ENCODE measurements around the gene SMIM21.

SMIM21 gene

DNA sequence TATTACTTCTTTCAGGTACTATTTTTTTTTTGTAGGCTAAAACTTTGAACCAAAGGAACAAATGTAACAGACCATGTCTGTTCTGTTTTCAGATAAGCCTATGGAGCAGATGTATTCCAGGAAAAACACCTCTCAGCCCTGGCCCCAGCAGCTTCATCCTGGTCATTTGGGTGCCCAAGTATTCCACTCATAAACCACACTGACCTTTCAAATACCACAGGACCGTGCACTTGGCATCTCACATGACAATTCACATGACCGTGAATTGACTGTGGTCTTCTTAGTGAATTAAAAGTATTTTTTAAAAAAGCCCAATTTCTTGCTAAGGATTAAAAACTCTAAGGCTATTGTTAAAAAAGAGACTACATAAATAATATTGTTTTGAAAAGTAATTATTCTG lies 50.2 kb downstream of the SMIM21 start:
- DNase-seq (ENCODE audit: low read depth): no peak

DNA sequence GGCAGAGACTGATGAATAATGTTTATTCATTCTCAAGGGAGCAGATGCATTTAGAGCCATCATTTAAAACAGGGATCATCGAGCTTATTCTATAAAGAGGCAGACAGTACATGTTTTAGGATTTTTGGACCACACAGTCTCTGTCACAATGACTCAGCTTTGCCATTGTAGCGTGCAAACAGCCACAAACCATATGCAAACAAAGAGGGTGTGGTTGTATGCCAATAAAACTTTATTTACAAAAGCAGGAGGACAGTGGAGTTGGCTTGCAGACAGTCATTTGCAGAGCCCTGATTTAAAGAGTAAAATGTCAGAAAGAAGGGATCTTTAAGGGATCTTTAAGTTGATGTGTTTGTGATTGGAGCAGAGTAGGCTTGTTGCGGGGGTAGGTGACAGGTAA lies 51.5 kb downstream of the SMIM21 start:
- DNase-seq (ENCODE audit: low read depth): no peak

DNA sequence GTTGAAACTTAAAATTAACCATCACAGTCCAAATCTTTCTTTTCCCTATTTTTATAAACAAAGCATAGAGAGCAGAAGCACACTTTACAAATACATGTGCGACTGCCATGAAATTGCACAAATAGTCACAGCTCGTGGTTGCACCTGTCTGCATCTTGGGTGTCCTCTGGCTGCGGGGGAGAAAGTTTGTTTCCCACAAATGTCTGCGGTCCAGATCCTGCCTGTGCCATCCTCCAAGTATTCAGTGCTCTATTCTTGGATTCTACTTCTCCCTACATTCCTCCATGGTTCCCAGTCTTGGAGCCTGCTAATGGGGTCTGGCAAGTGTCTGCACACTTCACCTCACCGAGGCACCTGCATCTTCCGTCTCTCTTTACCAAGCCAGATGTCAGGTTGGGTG lies 52.2 kb downstream of the SMIM21 start:
- DNase-seq (ENCODE audit: low read depth): no peak

DNA sequence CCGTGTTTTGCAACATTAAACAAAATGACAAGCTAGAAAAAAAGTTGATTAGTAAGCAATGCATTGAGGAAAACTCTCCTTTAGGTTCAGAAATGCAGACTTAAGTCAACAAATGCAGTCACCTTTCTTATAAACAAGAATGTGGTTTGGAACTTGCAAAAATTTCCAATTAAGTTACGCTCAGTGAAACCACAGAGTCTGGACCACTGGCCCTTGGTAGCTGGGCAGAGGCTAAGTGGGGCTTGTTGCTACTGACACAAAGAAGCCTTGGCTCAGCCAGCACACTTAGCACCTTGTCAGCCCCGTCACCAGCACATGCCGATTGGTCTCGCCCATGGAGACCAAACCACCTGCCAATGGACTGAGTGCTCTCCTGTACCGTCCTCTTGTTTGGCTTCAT lies 53.0 kb downstream of the SMIM21 start:
- no peak for DNase-seq (ENCODE audit: low read depth)

DNA sequence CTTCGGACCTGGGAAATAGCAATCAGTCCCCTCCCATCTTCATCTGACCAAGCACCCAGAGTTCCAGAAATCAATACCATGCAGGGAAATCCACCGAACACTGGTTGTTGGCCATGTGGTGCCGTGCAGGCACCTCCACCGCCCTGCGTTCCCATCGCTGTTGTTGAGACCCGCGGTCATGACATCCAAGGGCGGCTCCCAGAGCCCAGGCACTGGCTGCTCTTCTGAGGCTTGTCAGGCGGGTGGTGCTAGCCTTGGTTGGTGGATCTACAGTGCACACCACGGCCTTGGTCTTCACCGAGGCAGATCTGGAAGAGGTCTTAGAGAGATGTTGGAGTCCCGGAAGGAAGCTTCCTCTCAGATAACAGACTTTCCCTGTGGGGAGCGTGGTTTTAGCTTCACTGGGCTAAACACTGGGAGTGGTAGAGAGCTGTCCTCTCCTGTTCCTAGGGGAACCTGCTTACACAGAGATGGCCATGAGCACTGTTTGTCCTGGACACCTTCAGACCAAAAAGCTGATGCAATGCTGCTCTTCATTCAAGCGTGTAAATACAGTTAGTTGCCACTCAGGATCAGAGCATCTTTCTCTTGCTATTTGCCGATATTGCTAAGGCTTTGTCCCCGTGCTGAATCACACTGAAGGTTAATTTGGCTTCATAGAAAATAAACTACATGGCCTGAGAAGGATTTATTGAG lies 58.3 kb downstream of the SMIM21 start:
- no peak for DNase-seq (ENCODE audit: low read depth)

DNA sequence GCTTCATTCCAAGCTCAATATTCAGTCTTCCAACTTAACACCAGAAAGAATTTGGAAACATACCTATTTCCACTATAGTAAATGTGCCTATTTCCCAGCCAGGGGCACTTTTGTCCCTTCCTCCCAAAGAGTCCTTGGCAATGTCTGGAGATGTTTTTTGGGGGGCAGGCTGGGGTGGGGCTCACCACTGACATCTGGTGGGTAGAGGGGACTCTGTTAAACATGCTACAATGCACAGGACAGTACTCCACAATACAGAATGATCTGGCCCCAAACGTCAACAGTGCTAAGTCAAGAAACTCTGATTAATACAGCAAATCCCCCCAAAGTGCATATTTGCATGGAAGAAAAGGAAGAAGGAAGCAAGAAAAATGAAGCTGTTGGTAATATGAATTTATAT lies 61.7 kb downstream of the SMIM21 start:
- no peak for DNase-seq (ENCODE audit: low read depth)

DNA sequence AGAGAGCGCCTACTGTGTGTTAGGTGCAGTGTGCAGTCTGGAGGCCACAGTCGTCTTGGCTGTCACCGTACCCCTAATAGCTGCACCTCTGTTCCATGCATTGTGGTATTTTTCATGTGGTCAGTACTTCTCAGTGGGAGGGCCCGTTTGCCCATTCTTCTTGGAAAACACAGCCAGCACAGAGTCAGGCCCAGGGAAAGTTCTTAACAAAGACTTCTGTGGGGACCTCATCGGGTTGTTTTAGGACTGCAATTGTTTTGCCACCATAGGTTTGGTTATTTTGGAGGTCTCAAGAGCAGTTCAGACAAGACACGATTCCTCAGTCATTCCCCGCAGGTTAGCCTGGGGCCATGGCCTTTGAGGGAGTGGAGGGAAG lies 62.3 kb downstream of the SMIM21 start:
- DNase-seq (ENCODE audit: low read depth): no peak

DNA sequence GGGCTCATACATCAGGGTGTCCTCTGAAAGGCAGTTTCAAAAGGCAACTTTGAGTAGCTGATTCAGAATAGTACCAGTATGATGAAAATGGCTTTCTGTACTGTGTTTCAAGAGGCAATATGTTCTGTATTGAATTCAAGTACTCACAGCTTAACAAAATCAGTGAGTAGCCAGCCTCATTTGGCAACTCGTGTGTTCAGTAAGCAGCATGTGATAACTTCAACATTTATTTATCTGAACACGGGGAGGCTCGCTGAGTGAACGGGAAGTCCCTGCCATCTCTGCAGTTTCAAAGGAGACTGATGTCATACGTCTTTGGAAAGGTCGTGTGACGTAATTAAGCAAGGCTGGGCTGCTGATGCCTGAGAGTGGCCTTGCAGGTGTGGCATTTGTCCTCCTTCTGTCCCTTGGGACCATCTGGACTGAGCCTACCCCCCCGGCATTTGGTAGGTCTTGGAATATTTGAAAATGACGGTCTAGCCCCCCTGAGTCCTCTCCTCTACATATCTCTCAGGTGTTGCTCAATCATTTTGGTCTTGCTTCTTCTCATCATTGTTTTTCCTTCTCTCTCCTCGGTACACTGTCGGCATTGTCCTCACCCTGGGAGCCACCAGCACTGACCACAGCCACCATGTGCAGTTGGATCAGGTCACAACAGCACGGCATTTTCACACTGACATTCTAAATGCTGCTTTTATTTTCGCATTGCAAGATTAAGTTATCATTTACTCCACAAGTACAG lies 62.8 kb downstream of the SMIM21 start:
- DNase-seq (ENCODE audit: low read depth): no peak

DNA sequence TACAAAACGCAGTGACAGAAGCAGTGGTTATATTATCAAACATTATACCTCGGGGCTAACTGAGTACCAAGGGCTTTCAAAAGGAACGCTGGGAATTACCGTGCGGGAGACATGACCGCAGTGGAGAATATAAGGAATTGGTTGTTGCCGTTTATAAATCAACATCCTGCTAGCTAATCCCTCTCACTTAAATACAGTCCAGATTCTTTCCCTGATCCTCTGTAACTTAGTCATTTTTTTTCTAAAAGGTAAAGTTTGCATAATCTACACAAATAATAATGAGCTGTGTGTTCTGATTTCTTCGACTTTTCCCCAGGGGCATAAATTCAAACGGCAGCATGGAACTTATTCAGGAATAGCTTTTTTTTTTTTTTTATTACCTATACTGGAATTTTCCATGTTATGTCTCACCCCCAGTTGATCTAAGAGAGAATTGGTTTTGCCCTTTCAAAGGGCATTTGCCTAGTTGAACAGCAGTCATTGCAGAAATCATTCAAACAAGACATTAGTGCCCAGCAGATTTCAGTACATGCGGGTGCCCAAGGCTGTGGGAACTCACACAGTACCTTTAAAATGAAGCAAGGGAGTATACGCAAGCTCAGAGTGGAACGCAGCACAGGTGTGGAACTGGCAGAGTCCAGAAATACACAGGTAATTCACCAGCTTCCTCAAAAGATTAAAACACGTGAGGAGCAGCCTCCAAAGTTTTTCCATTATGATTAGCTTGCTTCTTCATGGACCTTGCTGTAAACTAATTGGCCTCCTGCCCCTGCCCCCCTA lies 63.9 kb downstream of the SMIM21 start:
- no peak for DNase-seq (ENCODE audit: low read depth)

DNA sequence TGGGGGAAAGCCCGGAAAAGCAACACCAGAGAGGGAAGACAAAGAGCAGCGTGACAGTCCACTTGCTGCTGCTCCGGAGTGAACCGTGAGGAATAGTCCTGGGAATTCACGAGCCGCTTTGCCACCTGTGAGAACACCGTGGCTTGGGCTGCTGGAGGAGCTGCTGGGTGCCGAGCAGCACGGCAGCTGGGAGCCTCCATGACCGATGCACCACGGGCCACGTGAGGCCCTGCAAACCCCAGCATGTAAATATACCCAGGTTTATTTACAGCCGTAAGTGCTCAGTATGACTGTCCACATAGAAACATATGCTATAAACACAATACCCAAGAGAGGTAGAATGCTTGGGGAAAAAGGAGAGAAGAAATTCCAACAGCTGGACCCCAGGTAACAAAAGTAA lies 65.1 kb downstream of the SMIM21 start:
- DNase-seq (ENCODE audit: low read depth): no peak

DNA sequence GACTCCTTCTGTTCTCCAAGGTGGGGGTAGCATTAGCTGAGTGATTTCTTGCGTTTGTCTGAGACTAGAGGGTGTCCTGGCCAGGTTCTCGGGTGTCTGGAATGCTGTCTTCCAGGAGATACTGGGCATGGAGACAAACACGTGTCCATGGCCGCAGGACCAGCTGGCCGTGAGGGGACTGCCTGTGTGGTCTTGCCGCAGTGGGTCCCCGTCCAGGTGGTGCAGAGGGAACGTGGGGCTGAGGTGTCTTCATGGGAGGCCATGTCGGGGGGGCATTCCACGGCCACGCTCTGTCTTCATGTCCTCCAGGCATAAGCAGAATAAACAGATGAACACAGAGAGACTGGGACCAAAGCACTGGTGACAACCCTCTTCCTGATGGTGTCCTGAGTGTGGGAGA lies 66.6 kb downstream of the SMIM21 start:
- DNase-seq (ENCODE audit: low read depth): no peak

DNA sequence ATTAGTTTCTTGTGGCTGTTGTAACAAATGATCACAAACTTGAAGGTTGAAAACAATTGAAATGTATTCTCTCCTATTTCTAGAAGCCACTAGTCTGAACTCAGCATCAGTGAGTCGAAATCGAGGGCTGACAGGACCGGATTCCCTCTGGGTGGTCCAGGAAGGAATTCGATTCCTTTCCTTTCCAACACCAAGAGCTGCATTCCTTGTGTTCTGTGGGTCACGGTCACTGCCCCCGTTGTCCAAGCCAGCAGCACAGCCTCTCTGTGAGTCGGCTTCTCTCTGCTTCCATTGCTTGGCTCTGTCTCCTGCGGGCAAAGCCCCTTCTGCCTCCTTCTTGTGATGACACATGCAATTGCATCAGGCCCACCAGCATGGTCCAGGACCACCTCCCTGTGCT lies 67.3 kb downstream of the SMIM21 start:
- DNase-seq (ENCODE audit: low read depth): no peak
